RKO (cell line): ENCODE data around the gene IKBKG.
"Not testable (repeated sequence)": the region's sequence is repeated elsewhere in the genome, so short reads cannot be mapped to it uniquely, and the experiment has no call there.

Experiments
- DNase-seq: peaks from one replicate; pipeline ENCODE4 v3.0.0-alpha.2; 2016; ENCODE audit warnings: low spot score

The IKBKG gene

DNA sequence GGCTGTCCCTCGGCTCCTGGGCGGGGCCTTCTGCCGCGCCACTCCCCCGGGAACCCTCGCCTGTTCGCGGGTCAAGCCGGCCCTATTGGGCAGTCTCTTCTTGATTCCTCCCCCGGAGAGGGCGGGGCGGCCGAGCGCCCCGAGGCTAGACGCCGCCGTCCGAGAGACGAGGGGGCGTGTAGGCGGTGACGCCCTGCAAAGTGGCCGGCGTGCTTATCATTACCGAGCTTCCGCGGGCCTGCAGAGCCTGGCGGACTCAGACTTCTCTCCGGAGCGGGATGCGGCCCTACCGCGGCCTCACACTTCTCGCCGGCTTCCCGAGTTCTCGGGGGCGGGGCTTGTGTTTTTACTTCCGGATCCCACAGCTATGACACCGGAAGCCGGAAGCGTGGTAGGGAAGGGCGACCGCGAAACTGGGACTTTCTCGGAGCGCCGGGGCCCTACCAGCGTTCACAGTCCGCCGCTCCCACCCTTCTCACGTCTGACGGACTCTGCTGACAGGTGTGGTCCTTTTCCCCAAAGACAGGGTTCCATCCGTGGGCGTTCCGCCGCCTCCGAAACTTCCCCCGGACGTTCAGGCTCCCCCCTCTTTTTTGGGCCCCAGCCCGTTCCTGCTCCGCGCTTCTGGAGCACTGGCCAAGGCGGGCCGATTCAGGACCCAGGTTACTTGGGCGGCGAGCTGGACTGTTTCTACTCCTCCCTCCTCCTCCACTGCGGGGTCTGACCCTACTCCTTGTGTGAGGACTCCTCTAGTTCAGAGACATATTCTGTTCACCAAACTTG lies at the start of gene IKBKG:
IKBKG (plus strand) TSS at position 376 of the 783 bp plus-strand sequence. CDS start 4,383 bp downstream, outside the sequence.
- DNase-seq: peak; percentile 84

DNA sequence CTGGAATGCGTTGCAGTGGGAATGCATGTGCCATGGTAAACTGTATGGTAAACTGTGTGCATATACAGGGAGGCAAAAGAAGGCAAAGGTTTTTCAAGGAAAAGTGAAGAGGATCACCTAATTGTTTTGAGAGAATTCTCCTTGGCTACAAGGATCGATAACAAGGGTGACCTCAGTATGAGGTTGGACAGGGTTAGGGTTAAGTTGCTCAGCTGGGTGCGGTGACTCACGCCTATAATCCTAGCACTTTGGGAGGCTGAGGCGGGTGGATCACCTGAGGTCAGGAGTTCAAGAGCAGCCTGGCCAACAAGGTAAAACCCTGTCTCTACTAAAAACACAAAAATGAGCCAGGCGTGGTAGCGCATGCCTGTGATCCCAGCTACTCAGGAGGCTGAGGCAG lies 46.0 kb upstream of the IKBKG start:
- DNase-seq: not testable (repeated sequence)

GRCh38 chrX:154502098-154502497 lies 45.3 kb upstream of the IKBKG start:
- no peak for DNase-seq

DNA sequence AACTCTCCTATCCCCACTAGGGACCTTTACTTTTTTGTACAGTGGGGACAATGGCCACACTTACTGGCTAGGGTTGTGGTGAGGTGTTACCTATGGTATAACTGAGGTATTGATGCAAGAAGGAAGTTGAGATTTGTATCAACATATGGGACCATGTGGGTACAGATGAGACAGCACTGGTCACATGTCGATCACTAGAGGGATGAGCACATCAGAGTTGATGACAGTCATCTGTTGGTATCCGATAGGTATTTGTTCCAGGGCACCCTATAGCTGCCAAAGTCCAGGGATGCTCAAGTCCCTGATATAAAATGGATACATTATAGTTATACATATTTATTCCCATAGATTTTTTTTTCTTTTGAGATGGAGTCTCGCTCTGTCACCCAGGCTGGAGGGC lies 44.4 kb upstream of the IKBKG start:
- no peak for DNase-seq

DNA sequence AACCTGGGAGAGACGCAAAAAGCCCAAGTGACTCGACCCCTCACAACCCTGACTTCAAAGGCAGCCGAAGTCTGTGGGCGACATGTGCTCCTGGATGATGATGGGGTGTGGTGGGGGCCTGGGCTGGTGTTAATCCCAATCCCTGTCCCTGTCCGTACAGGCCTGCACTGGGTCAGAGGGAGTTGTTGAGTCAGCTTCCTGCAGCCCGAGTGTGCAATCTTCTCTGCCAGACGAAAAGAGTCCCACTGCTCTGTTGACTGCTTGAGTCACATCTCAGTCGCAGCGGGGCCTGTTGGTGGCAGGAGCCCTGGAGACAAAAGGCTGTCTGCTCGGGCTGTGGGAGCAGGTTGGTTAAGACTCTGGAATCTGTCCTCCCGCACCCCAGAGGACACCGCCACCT lies 41.7 kb upstream of the IKBKG start:
- DNase-seq: no peak

GRCh38 chrX:154506483-154507332 lies 40.7 kb upstream of the IKBKG start:
- no peak for DNase-seq

- DNase-seq: no peak
Observed at GRCh38 chrX:154507673-154508383, 39.6 kb upstream of the IKBKG start.

DNA sequence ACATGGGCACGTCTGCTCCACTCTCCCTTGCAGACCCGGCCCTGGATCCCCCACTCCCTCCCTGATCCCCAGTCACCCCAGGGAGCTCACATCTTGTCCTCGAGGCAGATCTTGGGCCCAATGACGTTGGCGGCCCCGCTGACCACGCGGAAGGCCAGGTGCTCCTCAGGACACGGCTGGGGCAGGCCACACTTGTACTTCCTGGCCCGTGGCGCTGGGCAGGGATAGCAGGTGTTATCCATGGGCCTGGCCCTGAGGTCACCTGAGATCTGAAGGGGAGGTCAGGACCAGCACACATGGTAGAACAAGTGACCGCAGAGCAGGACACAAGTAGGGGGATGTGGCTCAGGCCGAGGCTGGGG lies 39.1 kb upstream of the IKBKG start:
- no peak for DNase-seq

GRCh38 chrX:154509455-154509854 lies 38.0 kb upstream of the IKBKG start:
- DNase-seq: no peak

DNA sequence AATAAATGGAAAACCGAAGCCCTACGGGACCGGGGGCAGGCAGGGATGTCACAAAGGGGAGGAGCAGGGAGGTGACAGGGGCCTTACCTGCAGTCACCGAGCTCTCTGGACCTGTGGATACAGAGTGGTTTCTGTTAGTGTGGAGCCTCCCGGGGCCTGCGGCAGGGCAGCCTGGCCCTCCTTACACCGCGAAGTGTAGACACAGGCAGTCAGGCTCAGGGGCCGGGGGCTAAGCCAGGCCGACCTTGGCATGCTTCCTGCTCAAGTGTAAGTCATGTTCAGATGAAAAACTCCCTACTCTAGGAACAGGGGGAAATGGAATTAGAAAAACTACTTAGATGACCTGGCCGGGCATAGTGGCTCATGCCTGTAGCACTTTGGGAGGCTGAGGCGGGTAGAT lies 35.7 kb upstream of the IKBKG start:
- no peak for DNase-seq

DNA sequence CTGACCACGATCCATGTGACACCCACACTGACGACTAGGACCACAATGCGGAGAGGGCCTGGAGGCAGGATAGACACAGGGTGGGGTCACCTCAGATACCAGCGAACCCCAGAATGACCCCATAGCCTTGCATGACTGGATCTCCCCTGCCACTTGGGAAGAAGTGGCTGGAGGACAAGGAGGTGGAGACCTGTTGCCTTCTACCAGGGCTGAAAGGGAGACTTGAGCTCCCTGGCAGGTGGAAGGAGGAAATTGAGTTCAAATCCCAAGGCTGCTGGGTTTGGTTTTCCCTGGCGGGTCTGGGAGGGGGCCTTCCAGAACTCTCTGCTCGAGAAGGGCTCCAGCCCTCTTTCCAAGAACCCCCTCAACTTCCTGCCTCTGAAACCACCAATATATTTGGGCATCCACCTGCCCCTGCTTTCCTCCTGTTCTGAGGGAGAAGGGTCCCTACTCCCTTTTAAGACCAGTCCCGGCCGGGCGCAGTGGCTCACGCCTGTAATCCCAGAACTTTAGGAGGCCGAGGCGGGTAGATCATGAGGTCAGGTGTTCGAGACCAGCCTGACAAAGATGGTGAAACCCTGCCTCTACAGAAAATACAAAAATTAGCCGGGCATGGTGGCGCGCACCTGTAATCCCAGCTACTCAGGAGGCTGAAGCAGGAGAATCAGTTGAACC lies 34.4 kb upstream of the IKBKG start:
- DNase-seq: no peak

GRCh38 chrX:154513716-154514115 lies 33.7 kb upstream of the IKBKG start:
- DNase-seq: no peak

- no peak for DNase-seq
Observed at GRCh38 chrX:154515090-154515965, 32.1 kb upstream of the IKBKG start.

DNA sequence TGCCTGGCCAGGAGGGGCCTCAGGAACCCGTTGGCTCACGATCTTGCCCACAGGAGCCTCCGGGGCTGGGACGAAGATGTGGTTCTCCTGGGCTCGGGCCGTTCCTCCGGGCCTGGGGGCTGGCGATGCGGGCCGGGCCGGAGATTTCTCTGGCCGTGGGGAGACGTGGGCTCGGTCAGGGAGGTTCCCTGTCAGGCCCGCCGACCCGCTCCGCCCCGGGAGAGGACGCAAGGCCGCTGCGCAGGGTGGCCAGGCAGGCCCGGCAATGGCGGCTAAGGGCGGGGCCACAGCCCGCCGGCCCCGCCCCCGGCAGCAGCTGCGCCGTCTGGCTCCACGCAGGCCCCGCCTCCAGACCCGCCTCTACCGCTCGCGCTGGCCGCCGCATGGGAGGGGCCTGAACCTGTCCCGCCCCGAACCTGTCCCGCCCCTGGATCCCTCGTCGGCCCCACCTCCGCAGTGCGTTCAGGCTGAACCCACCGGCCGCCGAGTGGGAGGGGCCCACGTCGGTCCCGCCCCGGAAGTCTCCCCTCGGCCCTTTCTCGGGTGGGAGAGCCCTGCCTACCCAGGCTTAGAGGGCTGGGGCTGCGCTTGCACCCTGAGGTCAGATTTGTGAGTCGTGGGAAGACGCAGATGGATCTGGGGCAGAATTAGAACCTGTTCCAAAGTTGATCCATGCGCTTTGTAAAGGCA lies 31.3 kb upstream of the IKBKG start, which contains the start of gene FAM3A:
FAM3A (minus strand) TSS at position 267 of the 690 bp plus-strand sequence. CDS start 460 bp downstream, outside the sequence.
- DNase-seq: peak; percentile 85

- no peak for DNase-seq
Observed at GRCh38 chrX:154516656-154517100, 30.7 kb upstream of the IKBKG start.

DNA sequence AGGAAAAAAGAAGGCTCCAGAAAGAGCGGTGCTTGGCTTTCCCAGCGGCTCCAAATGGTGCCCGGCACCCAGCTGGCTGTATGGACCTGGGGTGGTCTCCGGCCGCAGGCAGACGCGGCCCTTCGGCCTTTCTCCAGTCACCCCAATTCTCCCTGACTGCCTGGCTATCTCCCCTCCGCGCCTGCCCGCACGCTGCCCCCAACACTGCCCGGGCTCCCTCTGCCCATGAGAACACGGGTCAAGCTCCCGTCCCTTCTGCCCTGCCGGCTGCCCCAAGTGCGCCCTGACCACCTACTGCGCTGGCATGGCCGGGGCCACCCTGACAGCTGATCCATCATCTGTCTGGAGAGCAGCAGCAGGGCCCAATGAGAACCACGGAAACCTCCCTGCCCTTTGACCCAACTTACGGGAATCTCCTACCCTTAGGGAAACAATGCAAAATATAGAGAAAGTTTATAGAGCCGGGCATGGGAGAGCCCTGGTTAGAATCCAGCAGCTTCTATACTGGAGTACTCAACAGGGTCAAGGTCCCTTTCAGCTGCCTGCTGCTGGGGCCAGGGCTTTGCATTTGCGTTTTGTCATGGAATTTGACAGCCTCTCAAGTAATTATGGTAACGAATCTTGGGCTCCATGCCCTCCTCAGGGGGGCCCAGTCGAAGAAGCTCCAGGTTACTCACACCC lies 30.2 kb upstream of the IKBKG start:
- DNase-seq: no peak

GRCh38 chrX:154519389-154519788 lies 28.0 kb upstream of the IKBKG start:
- DNase-seq: no peak

DNA sequence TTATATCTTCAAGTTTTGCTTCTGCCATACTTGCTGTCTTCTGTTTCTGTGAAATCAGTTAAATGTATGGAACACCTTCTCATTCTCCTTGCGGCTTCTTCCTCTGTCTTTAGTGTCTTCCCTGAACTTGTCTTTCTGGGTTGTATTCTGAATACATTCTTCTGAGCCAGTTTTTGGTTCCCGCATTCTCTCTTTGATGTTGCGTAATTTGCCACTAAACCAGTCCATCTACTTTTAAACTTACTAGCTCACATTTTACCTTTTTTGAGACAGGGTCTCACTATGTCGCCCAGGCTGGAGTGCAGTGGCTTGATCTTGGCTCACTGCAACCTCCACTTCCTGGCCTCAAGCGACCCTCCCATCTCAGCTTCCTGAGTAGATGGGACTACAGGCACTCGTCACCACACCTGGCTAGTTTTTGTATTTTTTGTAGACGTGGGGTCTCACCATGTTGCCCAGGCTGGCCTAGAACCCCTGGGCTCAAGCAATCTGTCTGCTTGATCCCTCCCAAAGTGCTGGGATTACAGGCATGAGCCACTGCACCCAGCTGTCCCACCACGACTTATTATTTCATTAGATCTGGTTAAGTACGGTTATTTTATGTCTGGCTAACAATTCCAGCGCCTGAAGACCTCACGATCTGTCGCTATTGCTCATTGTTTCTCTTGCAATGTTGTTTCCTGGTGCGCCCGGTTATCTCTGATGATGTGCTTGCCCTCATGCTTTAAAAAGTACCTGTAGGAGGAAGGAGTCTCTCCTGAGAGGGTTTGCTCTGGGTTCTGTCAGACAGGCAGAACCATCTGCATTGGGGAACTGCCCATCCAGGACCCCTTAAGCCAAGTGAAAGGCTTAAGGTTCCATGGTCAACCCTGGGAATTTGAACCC lies 21.6 kb upstream of the IKBKG start:
- no peak for DNase-seq
